CD14-positive monocyte (primary cell): ENCODE results near the gene DOCK3. TPM values are rescaled to one million over a fixed set of nuclear protein-coding genes. Genes with fewer than 3 reads are reported as not detected.
"Not testable (repeated sequence)": the region's sequence is repeated elsewhere in the genome, so short reads cannot be mapped to it uniquely, and the experiment has no call there.

Experiments
- DNase-seq, 3 donors: peaks; one replicate each; pipeline ENCODE4 v3.0.0-alpha.2; 2011 to 2022
- H2AFZ ChIP-seq: 2 replicates; pipeline ENCODE4 v1.6.0; 2012; ENCODE audit warnings: mild to moderate bottlenecking, low read depth, low read length, inconsistent platforms; ENCODE audit not compliant: insufficient read depth, poor library complexity, severe bottlenecking
- H3K27ac ChIP-seq, 2 donors: 1 replicate in 1 of 2; 2 replicates in 1 of 2; pipeline ENCODE4 v1.5.1; 2012 to 2013; ENCODE audit warnings: low read length in 2 of 2, control low read depth in 1 of 2, inconsistent platforms in 1 of 2, low read depth in 1 of 2, mild to moderate bottlenecking in 1 of 2
- H3K27me3 ChIP-seq, 2 donors: one replicate each; pipeline versions ENCODE4 v1.6.0 to v1.6.1; 2011 to 2013; ENCODE audit warnings: low read length in 2 of 2; ENCODE audit not compliant: control insufficient read depth in 2 of 2, insufficient read depth in 2 of 2
- H3K36me3 ChIP-seq, 2 donors: replicated peaks in 1 of 2; 1 replicate in 1 of 2; 2 replicates in 1 of 2; pipeline versions ENCODE4 v1.5.1 to v1.6.1; 2012 to 2013; ENCODE audit warnings: low read length in 2 of 2, control low read depth in 1 of 2, inconsistent platforms in 1 of 2, mild to moderate bottlenecking in 1 of 2; ENCODE audit not compliant: insufficient read depth in 2 of 2, control insufficient read depth in 1 of 2
- H3K4me1 ChIP-seq, 2 donors: 1 replicate in 1 of 2; 2 replicates in 1 of 2; pipeline versions ENCODE4 v1.5.1 to v1.6.1; 2012 to 2013; ENCODE audit warnings: low read length in 2 of 2, control low read depth in 1 of 2, inconsistent platforms in 1 of 2, mild to moderate bottlenecking in 1 of 2, moderate library complexity in 1 of 2; ENCODE audit not compliant: insufficient read depth in 2 of 2, control insufficient read depth in 1 of 2
- H3K4me2 ChIP-seq: replicated peaks from 2 replicates; pipeline ENCODE3; 2012; ENCODE audit warnings: low read length, moderate library complexity, mild to moderate bottlenecking; ENCODE audit not compliant: poor library complexity, severe bottlenecking; ENCODE audit errors: extremely low read depth
- H3K4me3 ChIP-seq, 3 experiments: fragments of 200-600 bp in 1 of 3; sonication (generic) in 1 of 3; replicated peaks in 1 of 3; 1 replicate in 2 of 3; 2 replicates in 1 of 3; pipeline ENCODE4 v1.5.1; 2011 to 2013; ENCODE audit warnings: low read length in 3 of 3, mild to moderate bottlenecking in 3 of 3, control low read depth in 2 of 3, low read depth in 2 of 3, inconsistent platforms in 1 of 3, moderate library complexity in 1 of 3
- H3K79me2 ChIP-seq: 2 replicates; pipeline ENCODE4 v1.6.0; 2012; ENCODE audit warnings: mild to moderate bottlenecking, control low read depth, inconsistent platforms, low read length, moderate library complexity; ENCODE audit not compliant: insufficient read depth
- H3K9ac ChIP-seq: 2 replicates; pipeline ENCODE4 v1.6.0; 2017; ENCODE audit warnings: low read length, mild to moderate bottlenecking; ENCODE audit not compliant: insufficient read depth, poor library complexity, severe bottlenecking
- H3K9me3 ChIP-seq, 2 donors: replicated peaks in 1 of 2; 1 replicate in 1 of 2; 2 replicates in 1 of 2; pipeline versions ENCODE4 v1.5.1 to v1.6.1; 2012 to 2013; ENCODE audit warnings: low read length in 2 of 2, control low read depth in 1 of 2; ENCODE audit not compliant: control insufficient read depth in 1 of 2, insufficient read depth in 1 of 2
- H4K20me1 ChIP-seq: 2 replicates; pipeline ENCODE4 v1.6.0; 2012; ENCODE audit warnings: mild to moderate bottlenecking, low read length, control low read depth, moderate library complexity; ENCODE audit not compliant: insufficient read depth
- H3K27ac Mint-ChIP-seq, 7 donors: one replicate each; pipeline ENCODE4 v1.8.0; 2020; ENCODE audit warnings: mild to moderate bottlenecking in 7 of 7, mixed read lengths in 7 of 7, moderate library complexity in 6 of 7, inconsistent platforms in 2 of 7
- H3K27me3 Mint-ChIP-seq, 3 donors: one replicate each; pipeline ENCODE4 v1.8.0; 2021 to 2022; ENCODE audit warnings: low read depth in 3 of 3, mild to moderate bottlenecking in 3 of 3, mixed read lengths in 3 of 3, moderate library complexity in 3 of 3, inconsistent platforms in 1 of 3
- H3K36me3 Mint-ChIP-seq, 2 donors: one replicate each; pipeline ENCODE4 v1.8.0; 2020; ENCODE audit warnings: mixed read lengths in 2 of 2, inconsistent platforms in 1 of 2, mild to moderate bottlenecking in 1 of 2
- H3K4me1 Mint-ChIP-seq: one replicate; pipeline ENCODE4 v1.8.0; 2020; ENCODE audit warnings: mild to moderate bottlenecking, mixed read lengths
- H3K4me3 Mint-ChIP-seq, 2 donors: one replicate each; pipeline ENCODE4 v1.8.0; 2020; ENCODE audit warnings: mild to moderate bottlenecking in 2 of 2, mixed read lengths in 2 of 2, moderate library complexity in 1 of 2
- H3K9me3 Mint-ChIP-seq, 7 donors: one replicate each; pipeline ENCODE4 v1.8.0; 2020 to 2022; ENCODE audit warnings: mixed read lengths in 7 of 7, mild to moderate bottlenecking in 6 of 7, moderate library complexity in 6 of 7, inconsistent platforms in 2 of 7
- CTCF ChIP-seq: fragments of 200-600 bp; IDR thresholded peaks from one replicate; pipeline ENCODE4 v1.8.0; 2022; ENCODE audit warnings: antibody characterized with exemption, mild to moderate bottlenecking
- WGBS: methylation state at CpG from one replicate; pipeline ENCODE4 v1.1.5; 2013; ENCODE audit warnings: missing lambda C conversion rate; ENCODE audit not compliant: insufficient coverage; 5-methylcytosine and 5-hydroxymethylcytosine counted together
- intact Hi-C, 2 donors: fragments of 100-400 bp; cut with micrococcal nuclease; formaldehyde crosslinking; loops; one replicate each; pipeline versions ENCODE4 v1.15.0 to v1.15.1; 2023
- polyA plus RNA-seq, 3 donors: library from polyadenylated mRNA; depleted of rRNA in 1 of 3; unstranded in 2 of 3; stranded (reverse) in 1 of 3; fragments of 300-500 nt in 2 of 3; fragments of >200 nt in 1 of 3; fragmentation: Illumina TruSeq in 2 of 3; gene quantifications; 1 replicate in 2 of 3; 2 replicates in 1 of 3; pipeline ENCODE4 v1.2.3, GENCODE V29; 2012 to 2021

DOCK3 gene
- polyA plus RNA-seq, 3 donors = 0.03 TPM; not detected in 1

DNA sequence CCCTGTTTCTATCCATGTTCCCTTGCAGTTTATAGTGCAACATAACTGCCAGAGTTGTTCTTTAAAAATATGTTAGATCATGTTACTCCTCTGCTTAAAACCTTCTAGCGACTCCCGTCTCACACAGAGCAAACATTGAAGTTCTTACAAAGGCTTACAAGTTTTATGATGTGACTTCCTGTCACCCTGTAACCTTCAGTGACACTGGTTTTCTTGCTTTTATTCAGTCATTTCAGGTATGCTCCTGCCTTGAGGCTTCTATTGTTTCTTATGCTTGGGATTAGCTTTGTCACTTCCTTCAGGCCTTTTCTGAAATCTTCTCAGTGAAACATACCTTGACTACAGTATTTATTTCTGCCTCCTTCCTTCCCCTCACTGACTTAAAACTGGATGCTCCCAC is 252.1 kb downstream of the DOCK3 start:
- no peak overlapping the region for H3K27ac Mint-ChIP-seq
- Histone ChIP-seq H2AFZ (no peak overlapping the region), H3K9me3 (peaks cover 3% of the 10 kb centered on the region in 2 donors), H3K4me3 (no peak overlapping the region), H3K4me1 (no peaks in the 10 kb centered on the region), H3K9ac (no peak overlapping the region), H3K36me3 (no peaks in the 10 kb centered on the region), H3K4me2 (no peak overlapping the region), H4K20me1 (no peaks in the 10 kb centered on the region), H3K79me2 (no peaks in the 10 kb centered on the region), H3K27me3 (no peaks in the 10 kb centered on the region), H3K27ac (no peak overlapping the region)
- H3K36me3 Mint-ChIP-seq = no peaks in the 10 kb centered on the region
- peaks cover 4 to 10% (median 7%) of the 10 kb centered on the region in 7 donors for H3K9me3 Mint-ChIP-seq
- no peaks in the 10 kb centered on the region for H3K4me1 Mint-ChIP-seq
- no peak for DNase-seq
- H3K4me3 Mint-ChIP-seq = no peak overlapping the region
- WGBS = 76% methylated on average over 2 of the region's 2 CpGs
- H3K27me3 Mint-ChIP-seq = peaks cover 0 to 4% (median 2%) of the 10 kb centered on the region in 3 donors
- no peak for TF ChIP-seq CTCF
- intact Hi-C loops = no loop called here

DNA sequence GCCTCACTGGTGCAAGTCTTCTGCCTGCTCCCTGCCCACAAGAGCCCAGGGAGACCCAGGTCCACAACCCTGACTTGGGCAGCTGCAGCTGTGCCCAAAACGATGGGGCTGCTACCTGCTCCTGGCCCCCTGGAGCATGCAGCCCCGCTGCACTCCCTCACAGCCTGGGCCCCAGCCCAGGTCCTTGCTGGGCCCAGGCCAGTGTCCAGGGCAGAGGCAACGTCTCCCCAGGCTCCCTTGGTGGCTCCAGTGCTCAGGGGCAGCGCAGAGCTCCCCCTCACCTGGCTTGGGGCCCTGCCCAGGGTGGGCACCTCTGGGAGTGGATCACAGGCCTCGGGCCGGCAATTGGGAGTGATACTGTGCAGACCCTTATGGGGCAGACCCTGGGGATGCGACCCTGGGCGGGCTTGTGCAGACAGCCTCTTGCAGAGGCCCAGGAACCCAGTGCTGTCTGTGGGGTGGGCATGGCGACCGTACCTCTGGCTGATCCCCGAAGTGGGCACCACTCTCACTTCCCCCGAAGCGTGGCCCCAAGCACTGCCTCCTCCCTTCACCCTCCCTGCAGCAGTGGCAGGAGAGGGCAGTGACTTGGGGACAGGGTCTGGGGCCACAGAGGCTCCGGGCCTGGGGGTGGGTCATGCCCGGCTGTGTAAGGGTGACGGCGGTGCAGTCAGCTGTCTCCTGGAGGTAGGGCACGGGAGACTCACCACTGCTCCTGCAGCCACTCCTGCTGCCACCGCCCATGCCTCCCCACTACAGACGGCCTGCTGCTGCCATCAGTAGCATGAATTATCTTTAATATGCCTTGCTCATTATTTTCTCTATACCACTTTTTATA is 255.9 kb downstream of the DOCK3 start:
- Mint-ChIP-seq H3K4me3 (no peak overlapping the region), H3K4me1 (no peaks in the 10 kb centered on the region), H3K27ac (no peak overlapping the region), H3K27me3 (peaks cover 0 to 4% (median 1%) of the 10 kb centered on the region in 3 donors), H3K9me3 (peaks cover 2 to 13% (median 6%) of the 10 kb centered on the region in 7 donors), H3K36me3 (no peaks in the 10 kb centered on the region)
- Histone ChIP-seq H3K4me2 (no peak overlapping the region), H3K4me1 (no peaks in the 10 kb centered on the region), H3K36me3 (no peaks in the 10 kb centered on the region), H3K9me3 (peaks cover 7% of the 10 kb centered on the region in 2 donors), H2AFZ (no peak overlapping the region), H3K9ac (no peak overlapping the region), H4K20me1 (no peaks in the 10 kb centered on the region), H3K4me3 (no peak overlapping the region), H3K79me2 (no peaks in the 10 kb centered on the region), H3K27me3 (no peaks in the 10 kb centered on the region), H3K27ac (no peak overlapping the region)
- intact Hi-C loops = no loop called here
- TF ChIP-seq CTCF = no peak
- WGBS = 97% methylated on average over 12 of the region's 20 CpGs
- no peak for DNase-seq

DNA sequence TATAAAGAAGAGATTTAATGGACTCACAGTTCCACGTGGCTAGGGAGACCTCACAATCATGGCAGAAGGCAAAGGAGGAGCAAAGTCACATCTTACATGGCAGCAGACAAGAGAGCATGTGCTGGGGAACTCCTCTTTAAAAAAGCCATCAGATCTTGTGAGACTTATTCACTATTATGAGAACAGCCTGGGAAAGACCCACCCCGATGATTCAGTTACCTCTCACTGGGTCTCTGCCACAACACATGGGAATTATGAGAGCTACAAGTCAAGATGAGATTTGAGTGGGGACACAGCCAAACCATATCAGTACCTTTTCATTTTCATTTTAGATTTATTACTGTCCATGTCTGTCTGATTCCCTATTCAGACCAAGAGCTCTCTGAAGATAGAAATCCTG is 258.2 kb downstream of the DOCK3 start:
- H3K36me3 ChIP-seq, H3K9ac ChIP-seq, H3K27ac Mint-ChIP-seq, H3K4me1 Mint-ChIP-seq, H3K27me3 ChIP-seq, H3K4me1 ChIP-seq, H3K79me2 ChIP-seq, intact Hi-C loops, H4K20me1 ChIP-seq, H3K4me2 ChIP-seq, H3K27me3 Mint-ChIP-seq, DNase-seq, H3K27ac ChIP-seq, H3K36me3 Mint-ChIP-seq, H3K4me3 ChIP-seq, H3K4me3 Mint-ChIP-seq, H2AFZ ChIP-seq: not testable (repeated sequence)
- WGBS = no CpG with 5 or more reads among the region's 2 CpGs
- H3K9me3 ChIP-seq = peaks cover 8 to 16% of the 10 kb centered on the region in 2 donors
- peaks cover 4 to 21% (median 16%) of the 10 kb centered on the region in 7 donors for H3K9me3 Mint-ChIP-seq
